Measurements from ENCODE around the gene BICRAL. TPM values are rescaled to one million over a fixed set of nuclear protein-coding genes. Genes with fewer than 3 reads are reported as not detected.

BICRAL gene
- total and polyA plus RNA-seq, 8 donors: 12.6 to 20.0 (median 18.5) TPM

DNA sequence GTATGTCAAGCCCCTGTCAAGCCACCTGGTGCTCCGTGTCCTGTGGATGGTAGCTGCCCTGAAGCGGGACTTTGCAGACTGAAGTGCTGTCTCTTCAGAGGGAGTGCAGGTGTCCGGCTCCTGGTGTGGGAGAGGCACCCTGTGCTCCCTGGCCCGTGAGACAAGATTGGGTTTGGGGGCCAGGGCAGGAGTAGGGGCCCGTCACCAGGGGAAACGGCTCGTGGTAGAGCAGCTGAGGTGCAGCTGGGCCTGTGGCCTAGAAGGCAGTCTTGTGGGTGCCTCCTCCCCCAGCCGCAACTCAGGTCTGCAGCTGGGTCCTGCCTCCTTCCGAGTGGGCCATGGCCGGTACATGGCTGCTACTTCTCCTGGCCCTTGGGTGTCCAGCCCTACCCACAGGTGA lies 133.9 kb downstream of the BICRAL start, which contains the start of gene PTCRA:
TSS of gene PTCRA (plus strand) at position 322 of the 400 bp plus-strand sequence. CDS start at position 339, 17 bp downstream.
- Histone ChIP-seq H3K4me3 (no peak within 1 kb of the TSS), H3K4me1 (peaks cover 0 to 8% of the 10 kb centered on the region in 2 donors), H3K27me3 (peaks cover 0 to 22% of the 10 kb centered on the region in 2 donors), H3K27ac (no peak within 1 kb of the TSS), H3K9me3 (no peaks in the 10 kb centered on the region), H3K36me3 (no peaks in the 10 kb centered on the region)
- TF ChIP-seq CTCF (IDR thresholded peaks at IDR 0.05): no peak
- DNase-seq: no peak
- intact Hi-C loops (cut with DNase I): no loop called here
- no peak for ATAC-seq

DNA sequence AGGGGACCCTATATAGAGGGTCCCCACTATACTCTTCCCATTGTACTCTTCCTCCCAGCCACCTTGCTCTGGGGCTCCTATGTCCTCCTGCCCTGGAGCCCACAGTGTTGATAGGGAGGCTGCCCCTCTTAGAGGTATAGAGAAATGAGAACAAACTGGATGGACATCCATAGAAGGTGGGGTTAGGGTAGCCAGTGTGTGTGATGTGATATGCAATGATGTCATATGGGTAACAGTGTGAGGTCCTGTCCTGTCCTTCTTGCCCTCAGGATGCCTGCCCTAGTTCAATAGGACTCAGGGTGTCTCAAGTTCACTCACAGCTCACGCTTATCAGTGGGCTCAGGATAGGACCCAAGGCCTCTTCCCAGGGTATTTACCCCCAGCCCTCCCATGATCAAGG lies 134.4 kb downstream of the BICRAL start:
- H3K9me3 ChIP-seq: no peaks in the 10 kb centered on the region
- peaks cover 0 to 7% of the 10 kb centered on the region in 2 donors for H3K4me1 ChIP-seq
- no peak overlapping the region for H3K27ac ChIP-seq
- intact Hi-C loops (cut with DNase I): no loop called here
- H3K27me3 ChIP-seq: peaks cover 0 to 18% of the 10 kb centered on the region in 2 donors
- DNase-seq: no peak
- H3K36me3 ChIP-seq: no peaks in the 10 kb centered on the region
- H3K4me3 ChIP-seq: no peak overlapping the region
- no peak for TF ChIP-seq CTCF (IDR thresholded peaks at IDR 0.05)
- no peak for ATAC-seq

Other genes with a start within 250 kb of the BICRAL start
- gene UBR2, start 218.0 kb upstream of the BICRAL start, total RNA-seq: 10 to 100 TPM; 28.5 to 34.4 TPM
- 10 to 100 TPM; 27.9 to 34.6 (median 29.2) TPM for gene UBR2, start 218.0 kb upstream of the BICRAL start, polyA plus RNA-seq (ENCODE audit: insufficient read length in 6 of 6)
- gene PRPH2, start 59.5 kb upstream of the BICRAL start, total RNA-seq: 1 to 10 TPM; 1.7 to 1.9 TPM
- gene PRPH2, start 59.5 kb upstream of the BICRAL start, polyA plus RNA-seq (ENCODE audit: insufficient read length in 6 of 6): 1 to 10 TPM; 2.7 to 5.6 (median 4.8) TPM
- gene TBCC, start 35.9 kb upstream of the BICRAL start, total RNA-seq: 10 to 100 TPM; 16.8 to 20.4 TPM
- 10 to 100 TPM; 15.6 to 19.2 (median 18.3) TPM for gene TBCC, start 35.9 kb upstream of the BICRAL start, polyA plus RNA-seq (ENCODE audit: insufficient read length in 6 of 6)
- 10 to 100 TPM; 64.6 to 77.8 TPM for gene RPL7L1, start 97.6 kb downstream of the BICRAL start, total RNA-seq
- 100 to 1,000 TPM in 5 of 6 donors, 10 to 100 TPM in 1; 98.0 to 122 (median 116) TPM for gene RPL7L1, start 97.6 kb downstream of the BICRAL start, polyA plus RNA-seq (ENCODE audit: insufficient read length in 6 of 6)
- 1 to 10 TPM; 2.0 to 2.1 TPM for gene PTCRA, start 134.0 kb downstream of the BICRAL start, total RNA-seq
- under 1 TPM in 5 of 6 donors, not detected in 1; 0.38 to 0.79 (median 0.58) TPM for gene PTCRA, start 134.0 kb downstream of the BICRAL start, polyA plus RNA-seq (ENCODE audit: insufficient read length in 6 of 6)
- gene CNPY3, start 147.4 kb downstream of the BICRAL start, total RNA-seq: 10 to 100 TPM; 71.4 to 74.1 TPM
- gene CNPY3, start 147.4 kb downstream of the BICRAL start, polyA plus RNA-seq (ENCODE audit: insufficient read length in 6 of 6): 10 to 100 TPM; 59.2 to 72.1 (median 63.2) TPM
- gene GNMT, start 178.7 kb downstream of the BICRAL start, total RNA-seq: 1 to 10 TPM in 1 of 2 donors, under 1 TPM in 1; 0.86 to 1.0 TPM
- gene GNMT, start 178.7 kb downstream of the BICRAL start, polyA plus RNA-seq (ENCODE audit: insufficient read length in 6 of 6): 1 to 10 TPM in 2 of 6 donors, under 1 TPM in 4; 0.79 to 2.3 (median 0.96) TPM
- 10 to 100 TPM; 23.2 to 25.2 TPM for gene PEX6, start 197.1 kb downstream of the BICRAL start, total RNA-seq
- 10 to 100 TPM; 15.2 to 27.1 (median 18.1) TPM for gene PEX6, start 197.1 kb downstream of the BICRAL start, polyA plus RNA-seq (ENCODE audit: insufficient read length in 6 of 6)
- 10 to 100 TPM; 30.0 to 35.0 TPM for gene PPP2R5D, start 202.5 kb downstream of the BICRAL start, total RNA-seq
- 10 to 100 TPM; 56.8 to 76.3 (median 63.3) TPM for gene PPP2R5D, start 202.5 kb downstream of the BICRAL start, polyA plus RNA-seq (ENCODE audit: insufficient read length in 6 of 6)
- gene MEA1, start 231.9 kb downstream of the BICRAL start, total RNA-seq: 10 to 100 TPM; 42.7 to 52.1 TPM
- gene MEA1, start 231.9 kb downstream of the BICRAL start, polyA plus RNA-seq (ENCODE audit: insufficient read length in 6 of 6): 10 to 100 TPM; 73.4 to 82.6 (median 77.5) TPM
- 10 to 100 TPM; 50.5 to 65.4 TPM for gene KLHDC3, start 232.2 kb downstream of the BICRAL start, total RNA-seq
- 100 to 1,000 TPM in 3 of 6 donors, 10 to 100 TPM in 3; 95.3 to 110 (median 103) TPM for gene KLHDC3, start 232.2 kb downstream of the BICRAL start, polyA plus RNA-seq (ENCODE audit: insufficient read length in 6 of 6)
- 10 to 100 TPM; 43.3 to 53.5 TPM for gene RRP36, start 239.6 kb downstream of the BICRAL start, total RNA-seq
- gene RRP36, start 239.6 kb downstream of the BICRAL start, polyA plus RNA-seq (ENCODE audit: insufficient read length in 6 of 6): 10 to 100 TPM; 48.0 to 55.2 (median 50.2) TPM